Spleen (tissue), 7 donors: ENCODE measurements around the gene LGALS13.

Source experiments
- CTCF ChIP-seq, 11 experiments: fragments of 200-600 bp in 7 of 11; fragments of 450-650 bp in 4 of 11; sonication (generic) in 4 of 11; IDR thresholded peaks in 8 of 11; conservative IDR thresholded peaks in 3 of 11; 1 replicate in 7 of 11; 2 replicates in 4 of 11; pipeline versions ENCODE4 v1.4.0 to v1.8.0; 2016 to 2021; ENCODE audit warnings: antibody characterized with exemption in 11 of 11, inconsistent platforms in 4 of 11, mild to moderate bottlenecking in 1 of 11
- POLR2AphosphoS5 ChIP-seq, 3 donors: sonication (generic); formaldehyde crosslinking; IDR thresholded peaks; one replicate each; pipeline ENCODE4 v1.5.1; 2017; ENCODE audit warnings: antibody characterized with exemption in 3 of 3
- donor health status: DM: no; HTN: no; CAD: no; lungs with moderate emphysema.
- donor health status: DM: no; HTN: no; CAD: no.
- donor health status: DM: no; HTN: no; CAD: no.

- no peak for TF ChIP-seq CTCF (IDR thresholded peaks at IDR 0.05 in 8 of 11, conservative IDR thresholded peaks at IDR 0.05 in 3 of 11)
- no peak for TF ChIP-seq POLR2AphosphoS5 (IDR thresholded peaks at IDR 0.05)
These were observed 9.9 kb upstream of the LGALS13 start for GRCh38 chr19:39592381-39592780.
